GM12892 (cell line): ENCODE measurements around the gene TAGLN3.

Experiments used
- POLR2A ChIP-seq: IDR thresholded peaks from 2 replicates; pipeline ENCODE4 v1.6.1; 2011; ENCODE audit warnings: low read depth, low read length, control low read depth
- POLR2AphosphoS5 ChIP-seq: IDR thresholded peaks from 2 replicates; pipeline ENCODE4 v1.6.1; 2011; ENCODE audit warnings: low read depth, low read length, control low read depth
- TAF1 ChIP-seq: IDR thresholded peaks from 2 replicates; pipeline ENCODE4 v1.6.1; 2011; ENCODE audit warnings: low read depth, mild to moderate bottlenecking, control low read depth, low read length, borderline replicate concordance

DNA sequence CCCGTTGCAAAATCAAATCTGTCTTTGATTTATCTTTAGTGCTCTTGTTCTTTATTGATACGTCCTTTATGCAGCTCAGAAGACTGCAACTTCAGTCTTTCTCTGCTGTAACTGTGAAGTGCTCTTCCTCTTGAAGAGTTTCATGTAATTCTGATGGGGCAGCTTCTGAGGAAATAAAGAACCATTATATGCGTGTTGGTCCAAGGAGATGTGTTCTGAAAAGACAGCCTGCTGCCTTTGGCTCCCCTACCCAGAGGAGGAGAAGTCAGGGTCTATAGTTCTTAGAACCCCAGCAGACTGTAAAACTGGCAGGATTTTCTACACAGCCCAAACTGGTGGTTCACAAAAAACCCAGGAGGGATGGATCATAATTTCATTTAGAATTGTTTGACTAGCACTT lies 42.3 kb upstream of the TAGLN3 start:
- TF ChIP-seq POLR2A, result no peak
- TF ChIP-seq TAF1, result no peak
- TF ChIP-seq POLR2AphosphoS5, result no peak
